ENCODE data around the gene NES. TPM values are rescaled to one million over a fixed set of nuclear protein-coding genes. Genes with fewer than 3 reads are reported as not detected.

The NES gene
- total RNA-seq, 1 experiment from 2014 or later = 168 TPM

DNA sequence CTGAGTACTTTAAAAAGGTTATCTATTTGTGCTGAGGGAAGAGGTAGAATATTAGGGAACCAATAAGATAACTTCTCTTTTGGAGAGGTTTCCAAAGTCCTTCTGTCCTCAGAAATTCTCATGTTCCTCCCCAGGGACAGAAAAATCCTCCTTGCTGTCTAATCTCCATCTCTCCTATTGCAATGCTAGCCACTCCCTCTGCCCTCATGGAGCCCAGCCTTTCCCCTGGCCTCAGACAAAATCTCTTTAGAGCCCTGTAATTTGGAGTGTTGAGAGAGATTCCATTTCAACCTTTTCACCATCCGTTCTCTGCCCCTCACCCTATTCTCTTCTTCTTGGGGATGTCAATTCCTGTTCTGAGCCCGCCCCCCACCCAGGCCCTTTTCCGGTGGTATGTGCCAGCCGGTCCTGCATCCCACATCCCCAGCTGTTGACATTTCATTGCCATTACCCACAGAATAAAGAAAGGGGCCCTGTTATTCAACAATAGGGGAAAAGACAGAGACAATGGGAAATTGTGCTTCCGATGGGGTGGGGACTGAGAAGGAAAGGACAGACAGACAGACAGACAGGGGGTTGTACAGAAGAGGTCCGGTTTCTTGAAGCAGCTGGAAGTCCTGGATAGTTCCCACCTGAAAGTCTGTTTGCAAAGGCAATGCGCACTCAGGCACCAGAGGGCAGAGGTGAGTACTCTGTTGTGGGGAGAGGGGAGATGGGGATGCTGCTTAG, 58.2 kb downstream of the NES start, which contains the start of gene HAPLN2:
Gene HAPLN2 (plus strand): TSS at position 563 of the 729 bp plus-strand sequence. CDS start 4,076 bp downstream, outside the sequence.
- peak; percentile 80 for DNase-seq
- TF ChIP-seq, protein P1, sequence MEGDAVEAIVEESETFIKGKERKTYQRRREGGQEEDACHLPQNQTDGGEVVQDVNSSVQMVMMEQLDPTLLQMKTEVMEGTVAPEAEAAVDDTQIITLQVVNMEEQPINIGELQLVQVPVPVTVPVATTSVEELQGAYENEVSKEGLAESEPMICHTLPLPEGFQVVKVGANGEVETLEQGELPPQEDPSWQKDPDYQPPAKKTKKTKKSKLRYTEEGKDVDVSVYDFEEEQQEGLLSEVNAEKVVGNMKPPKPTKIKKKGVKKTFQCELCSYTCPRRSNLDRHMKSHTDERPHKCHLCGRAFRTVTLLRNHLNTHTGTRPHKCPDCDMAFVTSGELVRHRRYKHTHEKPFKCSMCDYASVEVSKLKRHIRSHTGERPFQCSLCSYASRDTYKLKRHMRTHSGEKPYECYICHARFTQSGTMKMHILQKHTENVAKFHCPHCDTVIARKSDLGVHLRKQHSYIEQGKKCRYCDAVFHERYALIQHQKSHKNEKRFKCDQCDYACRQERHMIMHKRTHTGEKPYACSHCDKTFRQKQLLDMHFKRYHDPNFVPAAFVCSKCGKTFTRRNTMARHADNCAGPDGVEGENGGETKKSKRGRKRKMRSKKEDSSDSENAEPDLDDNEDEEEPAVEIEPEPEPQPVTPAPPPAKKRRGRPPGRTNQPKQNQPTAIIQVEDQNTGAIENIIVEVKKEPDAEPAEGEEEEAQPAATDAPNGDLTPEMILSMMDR (conservative IDR thresholded peaks at IDR 0.05) = peak; percentile 74
- Histone ChIP-seq H3K9ac (ENCODE audit: extremely low read depth, insufficient read length, low read length) (no peak within 1 kb of the TSS), H3K27ac (ENCODE audit: insufficient read length, low read depth, low read length) (no peak within 1 kb of the TSS), H4K5ac (ENCODE audit: insufficient read length, low read depth, low read length) (no peak within 1 kb of the TSS), H2BK12ac (ENCODE audit: insufficient read length, low read depth, low read length) (no peak within 1 kb of the TSS), H4K91ac (ENCODE audit: insufficient read length, low read depth, low read length) (no peak within 1 kb of the TSS), H2BK15ac (ENCODE audit: low read depth, low read length) (no peak within 1 kb of the TSS), H3K9me3 (ENCODE audit: control insufficient read depth, low read depth, low read length) (no peaks in the 10 kb centered on the region), H2BK5ac (ENCODE audit: insufficient read length, low read length) (no peak within 1 kb of the TSS), H3K18ac (ENCODE audit: insufficient read length, low read depth, low read length) (no peak within 1 kb of the TSS), H3K56ac (ENCODE audit: insufficient read length, low read depth, low read length) (no peak within 1 kb of the TSS), H3K23ac (ENCODE audit: insufficient read length, low read depth, low read length) (no peak within 1 kb of the TSS), H3T11ph (ENCODE audit: low read length) (no peak within 1 kb of the TSS), H3K14ac (ENCODE audit: insufficient read depth, low read length) (no peak within 1 kb of the TSS), H2AFZ (ENCODE audit: low read length) (no peak within 1 kb of the TSS), H2AK5ac (ENCODE audit: insufficient read length, low read length) (no peak within 1 kb of the TSS), H3K4me2 (ENCODE audit: insufficient read depth, insufficient read length, low read length) (peak within 1 kb of the TSS; percentile 35), H3K27me3 (ENCODE audit: insufficient read depth, low read length) (peaks cover 17% of the 10 kb centered on the region), H3K23me2 (ENCODE audit: insufficient read length, low read depth, low read length, poor library complexity, severe bottlenecking) (peaks cover 4% of the 10 kb centered on the region), H2BK120ac (ENCODE audit: low read depth, low read length, poor library complexity, severe bottlenecking) (no peak within 1 kb of the TSS), H3K79me1 (ENCODE audit: insufficient read depth, low read depth, low read length, poor library complexity, severe bottlenecking) (no peaks in the 10 kb centered on the region), H2BK20ac (ENCODE audit: low read depth, low read length, poor library complexity, severe bottlenecking) (no peak within 1 kb of the TSS), H4K8ac (replicated peaks; ENCODE audit: insufficient read length, low read depth, low read length) (no peak within 1 kb of the TSS), H3K79me2 (ENCODE audit: insufficient read depth, low read length) (no peaks in the 10 kb centered on the region), H3K4me1 (ENCODE audit: insufficient read depth, low read length) (no peaks in the 10 kb centered on the region; the same call in 1 of the 2 replicates), H3K4ac (ENCODE audit: low read depth, low read length) (no peak within 1 kb of the TSS), H4K20me1 (ENCODE audit: control insufficient read depth, insufficient read depth, insufficient read length) (no peaks in the 10 kb centered on the region)
- Mint-ChIP-seq H3K4me1 (peaks cover 8 to 10% of the 10 kb centered on the region in 2 experiments), H3K27ac (no peak within 1 kb of the TSS), H3K9me3 (no peaks in the 10 kb centered on the region; a peak in 2 of 5 replicates), H3K36me3 (ENCODE audit: insufficient read depth in 1 of 3, low read depth in 3 of 3) (no peaks in the 10 kb centered on the region), H3K4me3 (peak within 1 kb of the TSS in 1 of 2 experiments; percentile 58; a peak in 3 of 5 replicates), H3K27me3 (ENCODE audit: low read depth) (peaks cover 62% of the 10 kb centered on the region)
- no CpG with 5 or more reads among the region's 7 CpGs for WGBS (ENCODE audit: extremely low coverage, insufficient read length, low lambda C conversion rate)

Other genes starting within 250 kb of the NES start
- gene MEF2D, start 176.6 kb downstream of the NES start, total RNA-seq (2021) = 18.7 and 20.8 TPM in 2 replicates
- gene IQGAP3, start 104.8 kb downstream of the NES start, total RNA-seq (2021) = 24.5 and 24.7 TPM in 2 replicates
- gene TTC24, start 97.7 kb downstream of the NES start, total RNA-seq (2021) = 0.26 TPM in 1 of 2 replicates, not detected in the other
- gene NAXE, start 85.6 kb downstream of the NES start, total RNA-seq (2021) = 96.6 and 100 TPM in 2 replicates
- 64.6 and 71.7 TPM in 2 replicates for gene GPATCH4, start 75.9 kb downstream of the NES start, total RNA-seq (2021)
- 0.44 and 0.46 TPM in 2 replicates for gene HAPLN2, start 58.0 kb downstream of the NES start, total RNA-seq (2021)
- 0.88 and 1.2 TPM in 2 replicates for gene BCAN, start 35.3 kb downstream of the NES start, total RNA-seq (2021)
- gene CRABP2, start 28.2 kb upstream of the NES start, total RNA-seq (2021) = 180 and 184 TPM in 2 replicates
- gene METTL25B, start 51.1 kb upstream of the NES start, total RNA-seq (2021) = 24.4 and 26.2 TPM in 2 replicates
- 52.4 and 57.6 TPM in 2 replicates for gene ISG20L2, start 51.4 kb upstream of the NES start, total RNA-seq (2021)
- gene MRPL24, start 63.7 kb upstream of the NES start, total RNA-seq (2021) = 27.3 and 29.0 TPM in 2 replicates
- gene HDGF, start 74.3 kb upstream of the NES start, total RNA-seq (2021) = 308 and 310 TPM in 2 replicates
- 129 TPM in 2 replicates for gene PRCC, start 90.1 kb upstream of the NES start, total RNA-seq (2021)
- 2.0 and 2.5 TPM in 2 replicates for gene SH2D2A, start 139.4 kb upstream of the NES start, total RNA-seq (2021)
- not detected in 2 replicates for gene INSRR, start 181.7 kb upstream of the NES start, total RNA-seq (2021)
- 0.13 and 0.24 TPM in 2 replicates for gene NTRK1, start 183.5 kb upstream of the NES start, total RNA-seq (2021)
- gene PEAR1, start 216.3 kb upstream of the NES start, total RNA-seq (2021) = 0.31 and 0.39 TPM in 2 replicates
- gene LRRC71, start 243.2 kb upstream of the NES start, total RNA-seq (2021) = not detected in 2 replicates

Measured in H9 (cell line).